ENCODE measurements around the gene CYBC1.

CYBC1 gene

DNA sequence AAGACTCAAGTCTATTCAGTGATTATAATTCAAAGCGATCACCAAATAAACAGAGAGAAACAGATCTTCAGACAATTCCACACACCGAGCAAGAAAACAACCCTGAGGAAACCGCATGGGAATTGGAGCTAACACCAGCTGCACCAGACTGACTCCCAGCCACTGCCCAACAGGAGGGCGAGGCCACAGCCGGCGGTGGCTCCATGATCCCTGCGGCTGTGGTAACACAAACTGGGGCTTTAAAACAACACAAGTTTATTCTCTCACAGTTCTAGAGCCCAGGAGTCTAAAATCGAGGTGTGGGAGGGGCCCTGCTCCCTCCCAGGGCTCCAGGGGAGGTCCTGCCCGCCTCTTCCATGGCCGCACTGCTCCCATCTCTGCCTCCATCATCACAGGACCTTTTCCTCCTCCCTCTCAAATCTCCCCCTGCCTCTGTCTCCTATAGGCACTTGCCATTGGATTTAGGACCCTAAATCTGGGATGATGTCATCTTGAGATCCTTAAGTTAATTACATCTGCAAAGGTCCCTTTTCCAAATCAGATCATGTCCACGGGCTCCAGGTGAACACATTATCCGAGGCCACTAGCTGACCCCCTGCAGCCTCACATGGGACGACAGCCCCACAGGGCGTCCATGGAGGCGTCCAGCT is 42.1 kb downstream of the CYBC1 start:
- no peak for DNase-seq (ENCODE audit: low spot score)

DNA sequence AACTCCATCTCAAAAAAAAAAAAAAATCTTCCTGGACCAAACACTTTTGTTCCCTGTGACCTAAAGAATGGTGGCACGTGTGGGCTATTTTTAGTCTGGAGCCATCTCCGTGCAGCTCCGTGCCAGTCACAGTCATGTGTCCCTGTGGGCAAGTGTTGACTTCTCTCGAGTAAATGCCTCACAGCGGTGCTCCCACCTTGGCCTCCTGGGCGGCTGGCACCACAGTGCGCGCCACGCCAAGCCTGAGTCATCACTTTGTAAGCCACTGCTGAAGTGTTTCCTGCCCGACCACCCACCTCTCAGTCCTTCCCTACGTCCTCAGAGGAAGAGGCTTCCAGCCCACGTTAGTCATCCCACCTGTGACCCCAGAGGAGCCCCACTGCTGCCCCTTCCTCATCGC is 43.3 kb downstream of the CYBC1 start:
- no peak for DNase-seq (ENCODE audit: low spot score)

GRCh38 chr17:82406131-82406671 is 44.4 kb downstream of the CYBC1 start:
- no peak for DNase-seq (ENCODE audit: low spot score)

- no peak for DNase-seq (ENCODE audit: low spot score)
Measured at GRCh38 chr17:82405051-82405450, 45.5 kb downstream of the CYBC1 start.

GRCh38 chr17:82403662-82404660 is 46.6 kb downstream of the CYBC1 start:
- no peak for DNase-seq (ENCODE audit: low spot score)

- DNase-seq (ENCODE audit: low spot score), result no peak
Measured at GRCh38 chr17:82402865-82403264, 47.7 kb downstream of the CYBC1 start.

GRCh38 chr17:82400830-82401229 is 49.7 kb downstream of the CYBC1 start:
- DNase-seq (ENCODE audit: low spot score), result no peak

DNA sequence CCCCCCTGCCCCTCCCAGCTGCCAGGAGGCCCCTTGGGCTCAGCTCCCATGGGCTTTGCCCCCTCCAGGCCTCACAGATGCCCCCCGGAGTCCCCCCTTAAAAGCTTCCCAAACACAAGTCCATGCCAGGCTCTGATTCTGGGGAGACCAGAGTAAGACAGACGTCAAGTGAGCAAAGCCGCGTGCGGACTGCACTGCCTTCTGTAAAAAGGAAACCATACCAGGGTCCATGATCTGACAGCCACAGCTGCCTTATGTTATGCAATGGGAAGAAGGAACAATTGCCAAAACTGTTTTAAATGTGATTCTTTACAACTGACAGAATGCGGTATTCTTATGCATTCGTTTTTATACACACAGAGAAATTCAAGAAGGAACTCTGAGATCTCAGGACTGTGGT is 50.3 kb downstream of the CYBC1 start:
- no peak for DNase-seq (ENCODE audit: low spot score)

- DNase-seq (ENCODE audit: low spot score), result no peak
Measured at GRCh38 chr17:82399601-82400101, 50.9 kb downstream of the CYBC1 start.

- no peak for DNase-seq (ENCODE audit: low spot score)
Measured at GRCh38 chr17:82399041-82399441, 51.5 kb downstream of the CYBC1 start.

DNA sequence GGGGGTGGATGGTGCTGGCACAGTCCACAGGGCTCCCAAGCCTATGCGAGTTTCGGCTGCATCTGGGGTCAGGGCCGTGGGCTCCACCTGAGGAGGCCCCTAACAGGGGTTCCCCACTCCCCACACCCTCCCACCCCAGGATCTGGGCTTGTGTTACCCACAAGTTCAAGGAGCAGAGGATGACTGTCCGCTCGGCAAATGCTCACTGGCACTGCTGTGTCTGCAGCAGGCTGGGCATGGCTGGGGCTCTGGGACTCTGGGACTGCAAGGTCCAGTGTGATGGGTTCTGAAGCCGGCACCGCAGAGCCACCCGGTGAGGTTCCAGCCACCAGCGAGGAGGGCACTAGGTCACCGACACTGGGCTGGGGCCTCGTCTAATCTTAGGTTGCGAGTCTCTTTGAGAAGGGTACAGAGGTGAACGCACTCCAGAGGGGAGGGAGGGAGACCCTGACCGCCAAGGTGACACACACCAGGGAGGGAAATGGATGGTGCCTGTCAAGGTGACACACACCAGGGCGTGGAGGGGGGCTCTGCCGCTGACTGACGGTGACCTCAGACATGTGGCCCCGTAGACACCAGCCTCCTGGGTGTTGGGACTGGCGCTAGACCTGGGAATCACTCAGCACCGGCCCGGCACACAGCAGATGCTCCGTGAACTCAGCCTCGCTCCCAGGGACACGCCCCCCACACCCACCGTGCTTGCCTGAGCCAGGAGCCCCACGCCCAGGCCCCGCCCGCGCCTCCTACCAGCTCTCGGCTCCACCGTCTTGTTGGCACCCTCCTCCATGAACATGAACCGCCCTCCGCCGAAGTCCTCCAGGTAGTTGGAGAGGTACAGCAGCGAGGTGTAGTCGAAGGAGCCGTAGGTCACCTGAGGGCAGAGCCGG is 52.9 kb downstream of the CYBC1 start:
- DNase-seq (ENCODE audit: low spot score), result no peak

DNA sequence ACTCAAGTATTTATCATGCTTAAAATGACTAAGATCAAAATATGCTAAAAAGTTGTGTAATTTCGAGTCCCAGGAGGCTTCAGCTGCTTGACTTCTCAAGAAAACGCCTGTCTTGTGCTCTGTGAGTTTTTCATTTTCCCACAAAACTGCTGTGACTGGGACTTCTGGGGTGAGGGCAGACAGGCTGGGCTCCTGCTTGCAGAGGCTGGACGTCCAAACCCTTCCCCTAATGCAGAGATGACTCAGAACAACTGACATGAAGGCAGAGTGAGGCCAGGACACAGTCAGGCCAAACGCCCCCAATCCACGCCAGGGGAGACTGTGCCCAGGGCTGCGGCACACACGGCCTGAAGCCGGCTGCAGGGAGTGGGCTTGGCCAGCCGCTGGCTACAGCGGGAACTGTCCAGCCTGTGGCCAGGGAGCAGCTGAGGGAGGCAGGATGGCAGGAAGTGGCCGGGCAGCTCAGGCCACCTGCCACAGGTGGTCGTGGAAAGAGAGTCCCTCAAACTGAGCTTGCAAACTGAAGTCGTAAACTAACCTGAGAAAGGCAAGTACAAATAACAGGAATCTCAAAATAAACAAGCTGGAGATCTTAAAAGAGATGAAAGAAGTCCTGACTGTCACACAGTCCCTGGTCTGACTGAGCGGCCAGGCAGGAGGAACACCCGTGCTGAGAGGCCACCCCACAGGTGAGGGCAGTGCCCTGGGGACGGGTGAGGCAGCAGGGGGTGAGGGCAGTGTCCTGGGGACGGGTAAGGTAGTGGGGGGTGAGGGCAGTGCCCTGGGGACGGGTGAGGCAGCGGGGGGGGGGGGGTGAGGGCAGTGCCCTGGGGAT is 53.7 kb downstream of the CYBC1 start:
- no peak for DNase-seq (ENCODE audit: low spot score)

DNA sequence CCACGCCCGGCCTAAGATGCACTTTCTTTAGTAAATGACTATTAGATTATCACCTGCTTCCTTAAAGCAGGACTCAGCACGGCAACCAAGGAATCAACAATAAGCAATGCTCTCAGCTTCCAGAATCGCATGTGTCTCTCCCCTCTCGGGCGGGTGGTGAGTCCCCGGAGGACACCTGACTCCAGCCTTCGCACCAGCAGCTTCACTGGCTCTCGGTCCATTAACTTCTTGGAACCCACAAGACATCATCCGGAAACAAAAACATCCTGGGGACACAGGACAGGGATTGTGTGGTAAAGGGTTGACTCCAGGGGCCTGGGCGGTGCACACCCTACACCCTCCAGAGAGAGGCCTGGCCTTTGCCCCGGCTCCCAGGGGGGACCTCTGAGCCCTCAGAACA is 56.3 kb downstream of the CYBC1 start:
- no peak for DNase-seq (ENCODE audit: low spot score)

DNA sequence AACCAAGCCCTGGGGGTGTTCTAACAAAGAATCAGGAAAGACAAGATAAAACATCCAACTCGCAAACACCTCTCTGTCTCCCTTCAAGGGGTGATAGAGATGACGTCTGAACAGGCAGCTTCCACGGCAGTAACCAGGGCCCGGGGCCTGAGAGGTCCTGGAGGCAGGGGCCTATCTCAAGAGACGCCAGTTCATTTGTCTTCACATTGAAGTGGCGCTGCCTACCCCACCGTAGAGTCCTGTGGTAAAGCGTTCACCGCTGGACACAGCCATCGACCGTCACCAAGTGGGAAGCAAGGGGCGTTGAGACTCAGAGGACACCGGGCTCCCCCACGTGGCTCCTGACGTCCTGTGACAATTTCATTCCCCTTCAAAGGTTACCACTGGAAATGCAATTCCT is 57.6 kb downstream of the CYBC1 start:
- DNase-seq (ENCODE audit: low spot score), result no peak

Data from COLO829 (cell line).